B cell (primary cell): ENCODE results near the gene LKAAEAR1. TPM values are rescaled to one million over a fixed set of nuclear protein-coding genes. Genes with fewer than 3 reads are reported as not detected.
A peak's percentile ranks its signal among the peaks of the same experiment; 100 is the strongest.

ENCODE experiments used
- ATAC-seq: fragments of 200-7000 bp; cut with Tn5 transposase; one replicate; pipeline ENCODE4 v1.10.0; 2021; ENCODE audit warnings: low read depth, mild to moderate bottlenecking, moderate number of reproducible peaks, moderate library complexity
- CTCF ChIA-PET: fragments of 350-600 bp; sonication (Branson Sonifier 250); formaldehyde crosslinking; loops from one replicate; lab custom pipeline; 2021; ENCODE audit warnings: antibody characterized with exemption, inconsistent platforms; lab: Charles Lee
- POLR2A ChIA-PET: fragments of 350-600 bp; sonication (Branson Sonifier 250); formaldehyde crosslinking; loops from one replicate; lab custom pipeline; 2021; ENCODE audit warnings: antibody characterized with exemption; lab: Charles Lee
- DNase-seq: peaks from one replicate; pipeline ENCODE4 v3.0.0; 2013
- H2AFZ ChIP-seq: 2 replicates; pipeline ENCODE4 v1.6.1; 2012; ENCODE audit warnings: mild to moderate bottlenecking, low read depth, low read length; ENCODE audit not compliant: insufficient read depth, poor library complexity, severe bottlenecking
- H3K27ac ChIP-seq, 2 donors: 1 replicate in 1 of 2; 2 replicates in 1 of 2; pipeline ENCODE4 v1.5.1; 2012 to 2013; ENCODE audit warnings: low read length in 2 of 2, mild to moderate bottlenecking in 2 of 2, moderate library complexity in 1 of 2
- H3K27me3 ChIP-seq, 4 experiments: fragments of 200-600 bp in 1 of 4; sonication (generic) in 1 of 4; replicated peaks in 1 of 4; 1 replicate in 2 of 4; 2 replicates in 2 of 4; pipeline versions ENCODE4 v1.6.1 to v1.7.0; 2013 to 2016; ENCODE audit warnings: low read length in 3 of 4, mild to moderate bottlenecking in 2 of 4, mixed read lengths in 1 of 4, moderate library complexity in 1 of 4; ENCODE audit not compliant: insufficient read depth in 4 of 4, control insufficient read depth in 3 of 4; ENCODE audit errors: control extremely low read depth in 1 of 4
- H3K36me3 ChIP-seq, 2 experiments: replicated peaks in 1 of 2; 1 replicate in 1 of 2; 2 replicates in 1 of 2; pipeline versions ENCODE4 v1.6.1 to v1.7.1; 2013; ENCODE audit warnings: low read length in 1 of 2; ENCODE audit not compliant: insufficient read depth in 2 of 2, control insufficient read depth in 1 of 2; ENCODE audit errors: control extremely low read depth in 1 of 2, extremely low read depth in 1 of 2
- H3K4me1 ChIP-seq, 2 donors: fragments of 200-600 bp in 1 of 2; sonication (generic) in 1 of 2; 1 replicate in 1 of 2; 2 replicates in 1 of 2; pipeline versions ENCODE4 v1.5.1 to v1.6.1; 2013 to 2017; ENCODE audit warnings: low read length in 2 of 2; ENCODE audit not compliant: control insufficient read depth in 2 of 2, insufficient read depth in 2 of 2
- H3K4me2 ChIP-seq: replicated peaks from 2 replicates; pipeline ENCODE3; 2012; ENCODE audit warnings: mild to moderate bottlenecking, low read depth, low read length; ENCODE audit not compliant: poor library complexity, severe bottlenecking
- H3K4me3 ChIP-seq, 5 experiments: fragments of 200-600 bp in 1 of 5; sonication (generic) in 1 of 5; 1 replicate in 3 of 5; 2 replicates in 2 of 5; pipeline versions ENCODE4 v1.5.1 to v1.7.0; 2011 to 2016; ENCODE audit warnings: low read length in 4 of 5, mild to moderate bottlenecking in 4 of 5, low read depth in 2 of 5, control low read depth in 1 of 5, moderate library complexity in 1 of 5; ENCODE audit not compliant: insufficient read depth in 1 of 5; ENCODE audit errors: control extremely low read depth in 1 of 5, extremely low read depth in 1 of 5
- H3K79me2 ChIP-seq: fragments of 200-600 bp; sonication (generic); one replicate; pipeline ENCODE4 v1.6.0; 2016; ENCODE audit warnings: low read length; ENCODE audit not compliant: control insufficient read depth, insufficient read depth
- H3K9ac ChIP-seq: fragments of 200-600 bp; sonication (generic); 2 replicates; pipeline ENCODE4 v1.6.1; 2017; ENCODE audit warnings: mild to moderate bottlenecking, low read length, moderate library complexity
- H3K9me3 ChIP-seq, 3 donors: one replicate each; pipeline versions ENCODE4 v1.6.1 to v1.7.1; 2013; ENCODE audit warnings: low read length in 2 of 3; ENCODE audit not compliant: control insufficient read depth in 2 of 3, insufficient read depth in 1 of 3; ENCODE audit errors: control extremely low read depth in 1 of 3
- H4K20me1 ChIP-seq: 2 replicates; pipeline ENCODE4 v1.6.0; 2012; ENCODE audit warnings: mild to moderate bottlenecking, low read length; ENCODE audit not compliant: insufficient read depth, control insufficient read depth, poor library complexity, severe bottlenecking
- H3K27ac Mint-ChIP-seq: one replicate; pipeline ENCODE4 v1.8.0; 2021; ENCODE audit warnings: mixed read lengths
- H3K27me3 Mint-ChIP-seq: one replicate; pipeline ENCODE4 v1.8.0; 2021; ENCODE audit warnings: mixed read lengths
- H3K4me1 Mint-ChIP-seq: one replicate; pipeline ENCODE4 v1.8.0; 2021; ENCODE audit warnings: mixed read lengths
- H3K4me3 Mint-ChIP-seq: one replicate; pipeline ENCODE4 v1.8.0; 2021; ENCODE audit warnings: mixed read lengths
- H3K9me3 Mint-ChIP-seq: one replicate; pipeline ENCODE4 v1.8.0; 2022; ENCODE audit warnings: mixed read lengths; ENCODE audit not compliant: insufficient read depth
- CTCF ChIP-seq: fragments of 200-600 bp; IDR thresholded peaks from one replicate; pipeline ENCODE4 v1.8.0; 2022; ENCODE audit warnings: antibody characterized with exemption, mild to moderate bottlenecking
- EZH2 ChIP-seq: IDR thresholded peaks from 2 replicates; pipeline ENCODE4 v1.6.1; 2012; ENCODE audit warnings: borderline replicate concordance, low read depth, mild to moderate bottlenecking, moderate library complexity, low read length; ENCODE audit not compliant: insufficient read depth, poor library complexity, severe bottlenecking
- WGBS: methylation state at CpG from one replicate; pipeline ENCODE4 v1.1.5; 2013; ENCODE audit warnings: missing lambda C conversion rate; ENCODE audit not compliant: insufficient coverage; 5-methylcytosine and 5-hydroxymethylcytosine counted together
- intact Hi-C: fragments of 100-400 bp; cut with micrococcal nuclease; formaldehyde crosslinking; loops from one replicate; pipeline ENCODE4 v1.10.0; 2022
- polyA plus RNA-seq: library from polyadenylated mRNA; depleted of rRNA; stranded (reverse); fragments of >200 nt; gene quantifications from 2 replicates; pipeline ENCODE4 v1.2.3, GENCODE V29; 2012
- total RNA-seq, 2 donors: library from RNA; stranded (reverse); fragments of 120-200 nt in 1 of 2; gene quantifications; 1 replicate in 1 of 2; 2 replicates in 1 of 2; pipeline versions ENCODE4 v1.2.3 to v1.2.4, GENCODE V29; 2013 to 2022

Gene LKAAEAR1
- total and polyA plus RNA-seq, 2 donors (not counting 1 experiment from before 2014, with no cell fraction given): 1.9 TPM; not detected in 1

GRCh38 chr20:64107736-64108457 lies 23.7 kb upstream of the LKAAEAR1 start:
- peak overlapping the region; percentile 80 for H3K4me3 Mint-ChIP-seq
- intact Hi-C loops: no loop called here
- TF ChIP-seq EZH2: no peak
- TF ChIP-seq CTCF: no peak
- no peaks in the 10 kb centered on the region for H3K9me3 Mint-ChIP-seq
- peak overlapping the region; percentile 7 for H3K9ac ChIP-seq
- peak; percentile 76 for DNase-seq
- H3K9me3 ChIP-seq: no peaks in the 10 kb centered on the region
- POLR2A ChIA-PET: interaction anchor here (0.6 to 1.1 kb wide), 5 partner anchors 13 to 129 kb away, joined by 3 to 4 read pairs (median 3); partner anchors contain the start of genes LKAAEAR1 and SAMD10
- CTCF ChIA-PET: interaction anchor here (0.8 to 4.6 kb wide), 10 partner anchors 8 to 69 kb away, joined by 3 to 23 read pairs (median 4); partner anchors contain the start of genes LKAAEAR1 and RGS19
- H3K79me2 ChIP-seq: no peaks in the 10 kb centered on the region
- peak overlapping the region; percentile 66 to 78 for H3K27ac ChIP-seq
- peak overlapping the region in 3 of 5 experiments; percentile 19 to 24 (median 21) for H3K4me3 ChIP-seq
- peak overlapping the region; percentile 92 for H3K27ac Mint-ChIP-seq
- peaks cover 0 to 7% (median 0%) of the 10 kb centered on the region in 4 experiments for H3K27me3 ChIP-seq
- H2AFZ ChIP-seq: peak overlapping the region; percentile 69
- WGBS: 32% methylated on average over 19 of the region's 19 CpGs
- H3K4me1 Mint-ChIP-seq: peaks cover 39% of the 10 kb centered on the region
- no peaks in the 10 kb centered on the region for H3K27me3 Mint-ChIP-seq
- H3K4me2 ChIP-seq: peak overlapping the region; percentile 66
- peaks cover 20 to 44% of the 10 kb centered on the region in 2 donors for H3K4me1 ChIP-seq
- peak; percentile 83 for ATAC-seq
- H3K36me3 ChIP-seq: no peaks in the 10 kb centered on the region
- H4K20me1 ChIP-seq: no peaks in the 10 kb centered on the region
